ENCODE results near the gene FAM53B. TPM values are rescaled to one million over a fixed set of nuclear protein-coding genes. Genes with fewer than 3 reads are reported as not detected.

The FAM53B gene
- total RNA-seq, 1 donor = 12.7 TPM

DNA sequence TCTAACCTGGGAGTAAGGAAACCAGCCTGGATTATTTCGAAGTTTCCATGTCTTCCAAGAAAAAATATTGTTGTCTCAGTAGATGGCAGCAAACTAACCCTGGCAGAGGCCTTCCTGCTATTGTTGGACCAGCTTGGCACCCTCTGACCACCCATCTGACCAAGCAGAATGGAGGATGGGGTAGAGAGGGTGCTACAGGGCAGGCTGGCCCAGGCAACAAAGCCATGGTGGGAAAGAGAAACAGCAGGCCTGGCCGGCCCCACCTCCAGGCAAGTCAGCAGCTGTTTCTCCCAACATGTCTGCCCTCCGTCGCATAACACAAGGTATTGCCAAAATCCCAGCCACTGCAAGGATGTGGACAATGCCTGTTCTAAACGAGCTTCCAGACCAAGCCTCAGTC, 95.0 kb downstream of the FAM53B start:
- DNase-seq (ENCODE audit: insufficient read length, low spot score, missing footprints) = no peak
- no peak overlapping the region for H3K27ac ChIP-seq (ENCODE audit: low read depth, low read length)
- H3K36me3 ChIP-seq (ENCODE audit: insufficient read depth, low read length) = no peaks in the 10 kb centered on the region
- H3K79me2 ChIP-seq (ENCODE audit: insufficient read depth, low read length) = no peaks in the 10 kb centered on the region
- peaks cover 10% of the 10 kb centered on the region for H4K20me1 ChIP-seq (ENCODE audit: insufficient read depth, low read length)
- H3K4me1 ChIP-seq (ENCODE audit: insufficient read depth, low read length) = peaks cover 23% of the 10 kb centered on the region
- H3K4me2 ChIP-seq (ENCODE audit: insufficient read depth, low read length) = no peak overlapping the region
- H2AFZ ChIP-seq (ENCODE audit: low read length) = no peak overlapping the region
- TF ChIP-seq, protein P1, sequence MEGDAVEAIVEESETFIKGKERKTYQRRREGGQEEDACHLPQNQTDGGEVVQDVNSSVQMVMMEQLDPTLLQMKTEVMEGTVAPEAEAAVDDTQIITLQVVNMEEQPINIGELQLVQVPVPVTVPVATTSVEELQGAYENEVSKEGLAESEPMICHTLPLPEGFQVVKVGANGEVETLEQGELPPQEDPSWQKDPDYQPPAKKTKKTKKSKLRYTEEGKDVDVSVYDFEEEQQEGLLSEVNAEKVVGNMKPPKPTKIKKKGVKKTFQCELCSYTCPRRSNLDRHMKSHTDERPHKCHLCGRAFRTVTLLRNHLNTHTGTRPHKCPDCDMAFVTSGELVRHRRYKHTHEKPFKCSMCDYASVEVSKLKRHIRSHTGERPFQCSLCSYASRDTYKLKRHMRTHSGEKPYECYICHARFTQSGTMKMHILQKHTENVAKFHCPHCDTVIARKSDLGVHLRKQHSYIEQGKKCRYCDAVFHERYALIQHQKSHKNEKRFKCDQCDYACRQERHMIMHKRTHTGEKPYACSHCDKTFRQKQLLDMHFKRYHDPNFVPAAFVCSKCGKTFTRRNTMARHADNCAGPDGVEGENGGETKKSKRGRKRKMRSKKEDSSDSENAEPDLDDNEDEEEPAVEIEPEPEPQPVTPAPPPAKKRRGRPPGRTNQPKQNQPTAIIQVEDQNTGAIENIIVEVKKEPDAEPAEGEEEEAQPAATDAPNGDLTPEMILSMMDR (IDR thresholded peaks at IDR 0.05; ENCODE audit: extremely low read depth, low read depth, low read length) = no peak
- H3K9me3 ChIP-seq (ENCODE audit: low read depth, low read length) = no peaks in the 10 kb centered on the region
- H3K4me3 ChIP-seq (ENCODE audit: insufficient read depth, low read length) = no peak overlapping the region
- no peaks in the 10 kb centered on the region for H3K27me3 ChIP-seq (ENCODE audit: insufficient read depth, low read length)

DNA sequence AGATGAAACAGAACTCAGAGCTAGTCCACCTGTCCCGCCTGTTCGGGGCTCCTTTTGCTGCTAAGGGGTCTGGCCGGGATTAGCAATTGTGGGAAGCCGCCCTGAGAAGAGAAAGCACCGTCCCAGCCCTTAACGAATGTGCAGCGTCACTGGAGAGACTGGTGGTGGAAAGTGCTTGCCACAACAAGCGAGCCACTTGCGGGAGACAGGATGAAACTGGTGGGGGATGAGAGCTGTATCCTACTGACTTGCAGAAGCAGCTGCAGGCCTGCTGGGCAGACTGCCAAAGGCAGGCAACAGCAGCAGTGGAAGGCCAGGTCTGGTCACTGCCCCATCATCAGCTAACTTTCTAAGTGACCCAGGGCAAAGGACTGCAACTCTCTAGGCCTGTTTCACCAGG, 95.4 kb downstream of the FAM53B start:
- Histone ChIP-seq H3K27ac (ENCODE audit: low read depth, low read length) (no peak overlapping the region), H3K36me3 (ENCODE audit: insufficient read depth, low read length) (no peaks in the 10 kb centered on the region), H3K9me3 (ENCODE audit: low read depth, low read length) (no peaks in the 10 kb centered on the region), H3K4me1 (ENCODE audit: insufficient read depth, low read length) (peaks cover 23% of the 10 kb centered on the region), H3K27me3 (ENCODE audit: insufficient read depth, low read length) (no peaks in the 10 kb centered on the region), H4K20me1 (ENCODE audit: insufficient read depth, low read length) (peaks cover 15% of the 10 kb centered on the region), H2AFZ (ENCODE audit: low read length) (no peak overlapping the region), H3K79me2 (ENCODE audit: insufficient read depth, low read length) (no peaks in the 10 kb centered on the region), H3K4me2 (ENCODE audit: insufficient read depth, low read length) (no peak overlapping the region), H3K4me3 (ENCODE audit: insufficient read depth, low read length) (no peak overlapping the region)
- DNase-seq (ENCODE audit: insufficient read length, low spot score, missing footprints) = peak; percentile 94
- TF ChIP-seq, protein P1 (IDR thresholded peaks at IDR 0.05; ENCODE audit: extremely low read depth, low read depth, low read length) = no peak

DNA sequence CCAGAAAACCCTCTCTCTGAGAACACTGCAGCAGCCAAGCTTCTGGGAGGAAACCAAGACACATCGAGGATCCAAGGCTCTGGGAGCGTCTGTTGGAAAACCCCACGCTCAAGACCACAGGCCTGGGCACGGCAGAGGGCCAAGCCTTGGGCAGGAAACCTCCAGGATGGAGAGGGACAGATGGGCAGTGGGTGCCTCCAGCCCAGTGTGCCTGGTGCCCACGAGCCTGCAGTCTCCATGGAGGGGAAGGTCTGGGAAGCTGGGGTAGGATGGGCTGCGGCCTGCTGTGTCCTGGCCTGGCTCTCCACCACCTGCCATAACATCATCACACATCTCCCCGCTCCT, 96.1 kb downstream of the FAM53B start:
- DNase-seq (ENCODE audit: insufficient read length, low spot score, missing footprints) = no peak
- TF ChIP-seq, protein P1 (IDR thresholded peaks at IDR 0.05; ENCODE audit: extremely low read depth, low read depth, low read length) = no peak
- Histone ChIP-seq H2AFZ (ENCODE audit: low read length) (peak overlapping the region; percentile 23), H4K20me1 (ENCODE audit: insufficient read depth, low read length) (peaks cover 16% of the 10 kb centered on the region), H3K4me1 (ENCODE audit: insufficient read depth, low read length) (peaks cover 23% of the 10 kb centered on the region), H3K9me3 (ENCODE audit: low read depth, low read length) (no peaks in the 10 kb centered on the region), H3K27ac (ENCODE audit: low read depth, low read length) (no peak overlapping the region), H3K79me2 (ENCODE audit: insufficient read depth, low read length) (no peaks in the 10 kb centered on the region), H3K27me3 (ENCODE audit: insufficient read depth, low read length) (no peaks in the 10 kb centered on the region), H3K4me3 (ENCODE audit: insufficient read depth, low read length) (no peak overlapping the region), H3K36me3 (ENCODE audit: insufficient read depth, low read length) (no peaks in the 10 kb centered on the region), H3K4me2 (ENCODE audit: insufficient read depth, low read length) (no peak overlapping the region)

DNA sequence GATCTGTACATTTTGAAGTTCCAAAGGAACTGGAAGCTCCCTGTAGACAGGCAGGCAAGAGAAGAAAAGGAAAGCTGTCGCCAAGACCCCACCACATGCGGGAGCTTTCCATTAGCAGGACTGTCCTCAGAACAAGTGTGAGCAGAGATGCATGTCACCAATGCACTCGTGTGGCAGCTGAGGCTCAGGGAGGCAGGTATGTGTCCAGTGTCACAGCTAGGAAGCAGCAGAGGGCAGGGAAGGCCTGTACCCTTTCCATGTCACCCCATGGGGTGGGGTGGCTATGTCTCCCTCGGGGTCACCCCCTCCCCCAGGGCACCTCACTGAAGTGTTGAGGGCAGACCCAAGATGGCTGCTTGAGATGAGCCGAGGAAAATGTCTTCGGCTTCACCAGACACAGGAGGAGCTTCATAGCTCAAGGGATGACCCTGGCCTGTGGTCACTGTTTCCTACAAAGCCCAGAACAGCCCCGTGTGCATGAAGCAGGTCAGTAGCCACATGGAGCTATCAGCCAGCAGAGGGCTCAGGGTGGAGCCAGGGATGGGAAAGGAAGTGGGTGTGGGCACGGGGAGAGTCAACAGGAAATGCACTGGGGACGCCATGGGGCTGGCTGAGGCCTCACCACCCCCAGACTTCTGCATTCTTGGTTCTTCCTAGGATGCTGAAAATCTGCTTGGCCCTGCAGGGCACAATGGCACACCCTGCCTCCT, 96.6 kb downstream of the FAM53B start:
- DNase-seq (ENCODE audit: insufficient read length, low spot score, missing footprints) = peak; percentile 94
- H4K20me1 ChIP-seq (ENCODE audit: insufficient read depth, low read length) = peaks cover 17% of the 10 kb centered on the region
- peak overlapping the region; percentile 23 for H2AFZ ChIP-seq (ENCODE audit: low read length)
- H3K4me3 ChIP-seq (ENCODE audit: insufficient read depth, low read length) = no peak overlapping the region
- no peak overlapping the region for H3K4me2 ChIP-seq (ENCODE audit: insufficient read depth, low read length)
- H3K27ac ChIP-seq (ENCODE audit: low read depth, low read length) = no peak overlapping the region
- H3K27me3 ChIP-seq (ENCODE audit: insufficient read depth, low read length) = no peaks in the 10 kb centered on the region
- H3K36me3 ChIP-seq (ENCODE audit: insufficient read depth, low read length) = no peaks in the 10 kb centered on the region
- no peaks in the 10 kb centered on the region for H3K79me2 ChIP-seq (ENCODE audit: insufficient read depth, low read length)
- peaks cover 23% of the 10 kb centered on the region for H3K4me1 ChIP-seq (ENCODE audit: insufficient read depth, low read length)
- no peaks in the 10 kb centered on the region for H3K9me3 ChIP-seq (ENCODE audit: low read depth, low read length)
- TF ChIP-seq, protein P1 (IDR thresholded peaks at IDR 0.05; ENCODE audit: extremely low read depth, low read depth, low read length) = peak; percentile 25
